ENCODE results near the gene EDC3. TPM values are rescaled to one million over a fixed set of nuclear protein-coding genes. Genes with fewer than 3 reads are reported as not detected.

The EDC3 gene
- polyA plus RNA-seq, 4 donors, result 13.5 to 29.2 (median 21.2) TPM

DNA sequence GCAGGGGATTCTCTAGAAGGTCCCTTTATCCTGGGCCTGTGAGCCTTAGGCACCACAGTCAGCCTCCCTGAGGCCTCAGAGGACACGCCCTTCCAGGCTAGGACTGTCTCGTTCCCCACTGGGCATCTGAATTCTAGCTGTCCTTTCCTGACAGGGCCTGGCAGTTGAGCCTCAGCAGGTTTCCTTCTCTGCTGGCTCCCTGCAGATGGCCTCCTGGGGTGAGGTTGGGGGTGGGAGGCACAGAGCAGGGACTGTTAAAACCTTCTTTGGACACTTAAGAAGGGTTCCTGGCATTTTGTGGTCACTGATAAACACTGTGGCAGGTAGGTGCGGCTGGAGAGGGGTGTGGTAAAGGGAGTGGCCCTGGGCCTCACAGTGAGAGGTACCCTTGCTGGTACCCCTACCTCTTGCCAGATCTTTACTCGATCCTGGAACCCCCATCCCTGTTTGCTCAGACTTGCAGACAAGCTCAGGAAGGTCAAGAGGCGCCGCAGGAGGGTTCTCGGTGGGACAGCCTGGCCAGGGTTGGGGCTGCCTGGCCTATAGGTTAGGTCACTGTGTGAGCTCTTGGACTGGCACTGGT is 71.7 kb downstream of the EDC3 start:
- 68 to 85% (median 77%) methylated on average over 7 of the region's 7 CpGs for WGBS, 3 donors
- FAIRE-seq (no peak), DNase-seq (no peak)
- no peaks in the 10 kb centered on the region for H3K9me3 ChIP-seq (ENCODE audit: control insufficient read depth in 2 of 2, insufficient read depth in 1 of 2, low read depth in 1 of 2, low read length in 1 of 2)
- H3K27me3 ChIP-seq (ENCODE audit: control insufficient read depth in 3 of 3, insufficient read depth in 3 of 3, low read length in 3 of 3), result no peaks in the 10 kb centered on the region
- H3K27ac ChIP-seq (ENCODE audit: low read depth in 1 of 3, low read length in 2 of 3), result no peak overlapping the region
- H3K36me3 ChIP-seq (ENCODE audit: control insufficient read depth in 3 of 3, insufficient read depth in 2 of 3, low read depth in 1 of 3, low read length in 3 of 3), result peaks cover 43 to 100% (median 45%) of the 10 kb centered on the region in 3 donors
- no peak overlapping the region for H3K4me3 ChIP-seq (ENCODE audit: low read depth in 1 of 3, low read length in 3 of 3)
- no peaks in the 10 kb centered on the region for H3K4me1 ChIP-seq (ENCODE audit: control insufficient read depth in 3 of 3, insufficient read depth in 2 of 3, low read depth in 1 of 3, low read length in 2 of 3)

DNA sequence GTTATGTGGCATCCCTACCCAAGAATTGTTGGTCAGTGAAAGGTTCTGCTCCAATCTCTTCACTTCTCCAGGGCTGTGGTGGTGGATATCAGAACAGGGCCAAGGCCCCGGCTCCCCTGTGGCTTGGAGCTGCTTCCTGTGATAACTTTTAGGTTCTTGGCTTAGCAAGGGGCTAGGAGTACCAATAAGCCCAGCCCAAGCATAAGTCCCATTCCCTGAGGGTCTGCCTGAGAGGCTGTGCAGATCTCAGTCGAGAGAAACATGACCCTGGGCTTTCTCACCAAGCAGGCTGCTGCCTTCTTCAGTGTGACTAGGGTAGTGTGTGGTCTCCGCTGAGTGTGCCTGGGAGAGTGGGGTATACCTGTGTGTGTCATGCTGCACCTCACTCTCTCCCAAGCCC is 73.1 kb downstream of the EDC3 start:
- no peak for DNase-seq
- Histone ChIP-seq H3K4me1 (ENCODE audit: control insufficient read depth in 3 of 3, insufficient read depth in 2 of 3, low read depth in 1 of 3, low read length in 2 of 3) (peaks cover 0 to 5% (median 4%) of the 10 kb centered on the region in 3 donors), H3K36me3 (ENCODE audit: control insufficient read depth in 3 of 3, insufficient read depth in 2 of 3, low read depth in 1 of 3, low read length in 3 of 3) (peaks cover 31 to 100% (median 40%) of the 10 kb centered on the region in 3 donors), H3K27ac (ENCODE audit: low read depth in 1 of 3, low read length in 2 of 3) (no peak overlapping the region), H3K4me3 (ENCODE audit: low read depth in 1 of 3, low read length in 3 of 3) (no peak overlapping the region), H3K9me3 (ENCODE audit: control insufficient read depth in 2 of 2, insufficient read depth in 1 of 2, low read depth in 1 of 2, low read length in 1 of 2) (no peaks in the 10 kb centered on the region), H3K27me3 (ENCODE audit: control insufficient read depth in 3 of 3, insufficient read depth in 3 of 3, low read length in 3 of 3) (no peaks in the 10 kb centered on the region)
- WGBS, 3 donors, result 85 to 94% (median 89%) methylated on average over 3 of the region's 3 CpGs
- FAIRE-seq, result no peak

DNA sequence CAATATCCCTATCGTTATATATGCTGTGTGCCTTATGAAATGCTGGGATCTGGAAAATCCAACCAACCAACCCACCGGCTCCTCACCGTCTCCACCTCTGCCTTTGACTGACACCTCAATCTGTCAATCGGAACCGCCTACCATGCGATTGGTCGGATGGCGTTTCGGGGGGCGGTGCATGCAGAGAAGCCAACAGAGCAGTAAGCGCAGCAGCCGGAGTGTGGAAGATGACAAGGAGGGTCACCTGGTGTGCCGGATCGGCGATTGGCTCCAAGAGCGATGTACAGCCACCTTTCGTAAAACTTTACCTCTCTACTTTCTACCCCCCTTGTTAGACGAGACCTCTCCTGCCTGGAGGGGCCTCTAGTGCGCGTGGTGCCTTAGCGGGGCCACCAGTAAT is 73.9 kb downstream of the EDC3 start:
- Histone ChIP-seq H3K36me3 (ENCODE audit: control insufficient read depth in 3 of 3, insufficient read depth in 2 of 3, low read depth in 1 of 3, low read length in 3 of 3) (peaks cover 31 to 92% (median 38%) of the 10 kb centered on the region in 3 donors), H3K27me3 (ENCODE audit: control insufficient read depth in 3 of 3, insufficient read depth in 3 of 3, low read length in 3 of 3) (no peaks in the 10 kb centered on the region), H3K9me3 (ENCODE audit: control insufficient read depth in 2 of 2, insufficient read depth in 1 of 2, low read depth in 1 of 2, low read length in 1 of 2) (no peaks in the 10 kb centered on the region), H3K4me1 (ENCODE audit: control insufficient read depth in 3 of 3, insufficient read depth in 2 of 3, low read depth in 1 of 3, low read length in 2 of 3) (peaks cover 0 to 12% (median 6%) of the 10 kb centered on the region in 3 donors), H3K27ac (ENCODE audit: low read depth in 1 of 3, low read length in 2 of 3) (no peak overlapping the region), H3K4me3 (ENCODE audit: low read depth in 1 of 3, low read length in 3 of 3) (no peak overlapping the region)
- DNase-seq (no peak), FAIRE-seq (no peak)
- WGBS, 3 donors, result 92 to 95% (median 93%) methylated on average over 21 of the region's 21 CpGs

DNA sequence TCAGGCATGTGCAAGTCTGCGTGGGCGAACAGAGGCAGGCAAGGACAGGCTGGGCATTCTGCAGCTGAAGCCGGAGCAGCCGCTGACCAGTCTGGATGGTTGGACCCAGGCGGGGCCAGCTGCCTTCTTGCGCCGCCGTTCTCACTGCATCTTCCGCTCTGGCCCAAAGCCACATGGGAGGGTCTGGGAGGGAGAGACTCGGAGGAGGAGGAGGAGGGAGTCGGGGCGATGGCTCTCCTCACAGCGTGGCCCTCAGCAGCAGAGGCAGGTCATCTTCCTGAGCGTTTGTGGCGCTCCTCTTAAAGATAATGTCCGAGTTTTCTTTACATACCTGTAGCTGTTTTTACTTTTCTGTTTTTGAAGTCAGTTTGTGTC is 74.3 kb downstream of the EDC3 start:
- 84 to 87% (median 87%) methylated on average over 13 to 16 of the region's 16 CpGs for WGBS, 3 donors
- peaks cover 31 to 88% (median 36%) of the 10 kb centered on the region in 3 donors for H3K36me3 ChIP-seq (ENCODE audit: control insufficient read depth in 3 of 3, insufficient read depth in 2 of 3, low read depth in 1 of 3, low read length in 3 of 3)
- no peaks in the 10 kb centered on the region for H3K9me3 ChIP-seq (ENCODE audit: control insufficient read depth in 2 of 2, insufficient read depth in 1 of 2, low read depth in 1 of 2, low read length in 1 of 2)
- no peak for DNase-seq
- peaks cover 0 to 16% (median 10%) of the 10 kb centered on the region in 3 donors for H3K4me1 ChIP-seq (ENCODE audit: control insufficient read depth in 3 of 3, insufficient read depth in 2 of 3, low read depth in 1 of 3, low read length in 2 of 3)
- H3K4me3 ChIP-seq (ENCODE audit: low read depth in 1 of 3, low read length in 3 of 3), result no peak overlapping the region
- no peak overlapping the region for H3K27ac ChIP-seq (ENCODE audit: low read depth in 1 of 3, low read length in 2 of 3)
- H3K27me3 ChIP-seq (ENCODE audit: control insufficient read depth in 3 of 3, insufficient read depth in 3 of 3, low read length in 3 of 3), result no peaks in the 10 kb centered on the region
- no peak for FAIRE-seq

DNA sequence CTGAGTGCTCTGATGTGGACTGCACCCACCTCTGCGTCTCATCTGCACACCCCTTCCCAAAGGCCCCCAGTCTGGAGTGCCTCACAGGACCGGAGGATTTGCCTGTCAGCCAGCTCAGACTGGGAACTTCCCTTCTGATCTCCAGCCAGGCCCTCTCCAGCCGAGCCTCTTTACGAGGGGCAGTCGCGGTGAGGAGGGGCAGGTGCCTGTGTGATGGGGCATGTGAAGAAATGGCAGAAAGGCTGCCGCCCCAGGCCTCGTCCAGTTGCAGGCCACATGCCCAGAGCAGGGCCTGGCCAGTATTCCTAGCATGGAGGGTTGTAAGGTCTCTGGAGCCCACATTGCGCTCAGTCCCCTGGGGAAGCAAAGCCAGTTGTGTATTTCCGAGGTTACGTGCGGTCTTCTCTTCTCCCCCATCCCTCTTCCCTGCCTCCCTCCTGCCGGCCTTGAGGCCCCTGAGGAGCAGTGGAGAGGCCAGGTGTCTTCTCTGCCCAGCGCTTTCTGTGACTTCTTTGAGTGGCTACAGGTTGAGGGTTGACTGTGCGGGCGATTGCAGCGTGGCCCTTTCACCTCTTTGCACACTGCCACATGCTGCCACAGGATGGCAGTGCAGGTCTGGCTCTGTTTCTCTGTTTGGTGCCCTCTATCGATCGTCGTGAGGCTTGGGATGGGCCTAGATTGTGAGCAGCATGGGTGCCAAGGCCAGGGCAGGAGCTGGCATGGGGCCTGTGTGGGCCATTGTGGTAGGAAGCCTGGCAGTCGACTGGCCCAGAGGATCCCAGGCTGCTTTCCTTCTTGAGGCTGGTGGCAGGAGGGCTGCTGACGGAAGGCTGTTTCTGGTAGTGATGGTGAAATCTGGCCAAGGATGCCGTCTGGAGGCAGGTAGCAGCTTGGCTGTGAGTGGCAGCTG is 74.9 kb downstream of the EDC3 start:
- Histone ChIP-seq H3K4me3 (ENCODE audit: low read depth in 1 of 3, low read length in 3 of 3) (no peak overlapping the region), H3K27me3 (ENCODE audit: control insufficient read depth in 3 of 3, insufficient read depth in 3 of 3, low read length in 3 of 3) (no peaks in the 10 kb centered on the region), H3K4me1 (ENCODE audit: control insufficient read depth in 3 of 3, insufficient read depth in 2 of 3, low read depth in 1 of 3, low read length in 2 of 3) (peaks cover 0 to 17% (median 11%) of the 10 kb centered on the region in 3 donors), H3K27ac (ENCODE audit: low read depth in 1 of 3, low read length in 2 of 3) (no peak overlapping the region), H3K9me3 (ENCODE audit: control insufficient read depth in 2 of 2, insufficient read depth in 1 of 2, low read depth in 1 of 2, low read length in 1 of 2) (no peaks in the 10 kb centered on the region), H3K36me3 (ENCODE audit: control insufficient read depth in 3 of 3, insufficient read depth in 2 of 3, low read depth in 1 of 3, low read length in 3 of 3) (peaks cover 28 to 83% (median 35%) of the 10 kb centered on the region in 3 donors)
- WGBS, 3 donors, result 55 to 59% (median 55%) methylated on average over 23 of the region's 23 CpGs
- FAIRE-seq (no peak), DNase-seq (peak; percentile 72 to 87)

DNA sequence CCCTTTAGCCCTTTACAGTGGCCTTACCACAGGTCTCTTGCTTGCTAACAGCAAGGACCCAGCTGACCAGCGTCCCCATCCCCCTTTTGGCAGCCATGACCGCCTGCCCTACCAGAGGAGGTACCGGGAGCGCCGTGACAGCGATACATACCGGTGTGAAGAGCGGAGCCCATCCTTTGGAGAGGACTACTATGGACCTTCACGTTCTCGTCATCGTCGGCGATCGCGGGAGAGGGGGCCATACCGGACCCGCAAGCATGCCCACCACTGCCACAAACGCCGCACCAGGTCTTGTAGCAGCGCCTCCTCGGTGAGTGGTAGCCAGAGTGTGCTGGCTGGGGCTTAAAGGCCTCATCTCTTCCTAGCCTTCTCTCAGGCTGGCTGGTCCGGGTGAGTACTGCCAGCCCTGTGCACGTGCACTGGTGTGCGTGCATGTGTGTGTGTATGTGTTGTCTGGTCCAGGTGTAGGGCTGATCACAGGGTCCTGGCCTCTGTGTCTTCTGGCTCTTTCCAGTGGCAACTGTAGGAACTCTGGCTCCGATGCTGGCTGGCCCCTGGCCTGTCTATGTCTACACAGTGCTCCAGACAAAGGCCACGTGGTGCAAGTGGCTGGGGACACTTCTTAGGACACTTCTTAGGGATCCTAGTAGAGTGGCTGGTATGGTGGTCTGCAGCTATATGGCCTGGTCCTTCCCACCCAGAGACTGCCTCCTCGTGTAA is 75.7 kb downstream of the EDC3 start:
- no peaks in the 10 kb centered on the region for H3K27me3 ChIP-seq (ENCODE audit: control insufficient read depth in 3 of 3, insufficient read depth in 3 of 3, low read length in 3 of 3)
- H3K9me3 ChIP-seq (ENCODE audit: control insufficient read depth in 2 of 2, insufficient read depth in 1 of 2, low read depth in 1 of 2, low read length in 1 of 2), result no peaks in the 10 kb centered on the region
- peaks cover 0 to 18% (median 11%) of the 10 kb centered on the region in 3 donors for H3K4me1 ChIP-seq (ENCODE audit: control insufficient read depth in 3 of 3, insufficient read depth in 2 of 3, low read depth in 1 of 3, low read length in 2 of 3)
- DNase-seq (no peak), FAIRE-seq (no peak)
- 89 to 95% (median 93%) methylated on average over 27 of the region's 27 CpGs for WGBS, 3 donors
- H3K4me3 ChIP-seq (ENCODE audit: low read depth in 1 of 3, low read length in 3 of 3), result no peak overlapping the region
- peaks cover 25 to 75% (median 28%) of the 10 kb centered on the region in 3 donors for H3K36me3 ChIP-seq (ENCODE audit: control insufficient read depth in 3 of 3, insufficient read depth in 2 of 3, low read depth in 1 of 3, low read length in 3 of 3)
- no peak overlapping the region for H3K27ac ChIP-seq (ENCODE audit: low read depth in 1 of 3, low read length in 2 of 3)

DNA sequence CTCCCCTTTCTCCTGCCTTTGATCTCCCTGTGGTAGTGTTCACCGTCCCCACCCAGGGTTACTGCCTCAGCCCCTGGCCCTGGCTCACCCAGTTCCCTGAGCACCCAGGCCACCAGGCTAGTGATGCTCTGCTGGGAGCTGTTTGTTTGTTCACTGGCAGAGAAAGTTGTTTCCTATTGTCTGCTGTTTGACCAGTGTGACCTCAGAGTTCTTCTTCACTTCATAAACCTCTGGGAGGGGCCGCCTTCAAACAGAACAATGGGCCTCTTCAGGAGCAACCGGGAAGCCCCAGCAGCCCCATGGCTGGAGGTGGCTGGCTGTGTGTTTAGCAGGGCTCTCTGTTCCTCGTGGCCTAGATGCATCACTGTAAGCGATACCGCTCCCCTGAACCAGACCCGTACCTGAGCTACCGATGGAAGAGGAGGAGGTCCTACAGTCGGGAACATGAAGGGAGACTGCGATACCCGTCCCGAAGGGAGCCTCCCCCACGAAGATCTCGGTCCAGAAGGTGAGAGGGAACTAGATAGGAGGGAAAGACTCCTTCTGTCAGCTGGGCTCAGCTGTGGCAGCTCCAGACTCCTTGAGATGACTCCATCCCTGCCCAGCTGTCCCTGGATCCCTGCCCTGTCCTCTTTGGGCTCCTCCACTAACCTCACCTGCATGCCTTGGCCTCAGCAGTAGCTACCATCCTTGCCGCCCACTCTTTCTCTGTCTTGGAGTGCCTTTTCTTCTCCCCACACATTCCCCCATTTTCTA is 76.8 kb downstream of the EDC3 start:
- H3K36me3 ChIP-seq (ENCODE audit: control insufficient read depth in 3 of 3, insufficient read depth in 2 of 3, low read depth in 1 of 3, low read length in 3 of 3), result peaks cover 22 to 66% (median 22%) of the 10 kb centered on the region in 3 donors
- no peaks in the 10 kb centered on the region for H3K9me3 ChIP-seq (ENCODE audit: control insufficient read depth in 2 of 2, insufficient read depth in 1 of 2, low read depth in 1 of 2, low read length in 1 of 2)
- H3K27me3 ChIP-seq (ENCODE audit: control insufficient read depth in 3 of 3, insufficient read depth in 3 of 3, low read length in 3 of 3), result no peaks in the 10 kb centered on the region
- FAIRE-seq (no peak), DNase-seq (no peak)
- WGBS, 3 donors, result 79 to 83% (median 81%) methylated on average over 15 of the region's 15 CpGs
- peaks cover 0 to 26% (median 11%) of the 10 kb centered on the region in 3 donors for H3K4me1 ChIP-seq (ENCODE audit: control insufficient read depth in 3 of 3, insufficient read depth in 2 of 3, low read depth in 1 of 3, low read length in 2 of 3)
- H3K4me3 ChIP-seq (ENCODE audit: low read depth in 1 of 3, low read length in 3 of 3), result no peak overlapping the region
- H3K27ac ChIP-seq (ENCODE audit: low read depth in 1 of 3, low read length in 2 of 3), result no peak overlapping the region

DNA sequence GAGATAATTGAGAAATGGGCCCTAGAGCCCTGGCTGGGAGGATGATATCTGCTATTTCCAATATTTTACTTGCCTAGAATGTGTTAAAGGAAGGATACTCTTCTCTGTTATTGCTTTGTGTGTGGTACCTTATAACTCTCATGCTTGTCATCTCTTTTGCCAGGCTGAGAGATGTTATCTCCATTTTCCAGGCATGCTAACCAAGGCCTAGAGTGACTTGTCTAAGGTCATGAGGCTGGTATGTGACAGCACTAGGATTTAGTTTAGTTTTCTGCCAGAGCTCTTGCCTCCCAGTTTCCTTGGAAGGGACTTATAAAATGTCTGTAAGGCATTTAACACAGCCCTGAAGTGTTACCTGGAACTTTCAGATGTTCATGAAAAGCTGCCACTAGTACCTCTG is 78.8 kb downstream of the EDC3 start:
- H3K27me3 ChIP-seq (ENCODE audit: control insufficient read depth in 3 of 3, insufficient read depth in 3 of 3, low read length in 3 of 3), result no peaks in the 10 kb centered on the region
- FAIRE-seq (no peak), DNase-seq (no peak)
- H3K4me1 ChIP-seq (ENCODE audit: control insufficient read depth in 3 of 3, insufficient read depth in 2 of 3, low read depth in 1 of 3, low read length in 2 of 3), result peaks cover 0 to 26% (median 11%) of the 10 kb centered on the region in 3 donors
- no peaks in the 10 kb centered on the region for H3K9me3 ChIP-seq (ENCODE audit: control insufficient read depth in 2 of 2, insufficient read depth in 1 of 2, low read depth in 1 of 2, low read length in 1 of 2)
- no peak overlapping the region for H3K27ac ChIP-seq (ENCODE audit: low read depth in 1 of 3, low read length in 2 of 3)
- H3K36me3 ChIP-seq (ENCODE audit: control insufficient read depth in 3 of 3, insufficient read depth in 2 of 3, low read depth in 1 of 3, low read length in 3 of 3), result peaks cover 9 to 46% (median 12%) of the 10 kb centered on the region in 3 donors
- peak overlapping the region in 2 of 3 donors; percentile 92 to 100 for H3K4me3 ChIP-seq (ENCODE audit: low read depth in 1 of 3, low read length in 3 of 3)

Data from small intestine (tissue), 7 donors.